ENCODE data around the gene CSPG4.

The CSPG4 gene

GRCh38 chr15:75648156-75649000, 64.3 kb downstream of the CSPG4 start:
- no peaks in the 10 kb centered on the region for H3K9me3 ChIP-seq (ENCODE audit: insufficient read depth, low read length)
- TF ChIP-seq YY1 (IDR thresholded peaks at IDR 0.05; ENCODE audit: insufficient read depth, insufficient read length) (no peak), ZNF274 (IDR thresholded peaks at IDR 0.05; ENCODE audit: low read depth, low read length) (no peak), SUZ12 (IDR thresholded peaks at IDR 0.05; ENCODE audit: extremely low read depth, insufficient read depth, insufficient read length) (no peak)
- peaks cover 19% of the 10 kb centered on the region for H3K27me3 ChIP-seq (ENCODE audit: insufficient read depth, insufficient read length)
- peaks cover 42% of the 10 kb centered on the region for H3K36me3 ChIP-seq (ENCODE audit: insufficient read depth, insufficient read length, low read length)
- H3K9ac ChIP-seq (ENCODE audit: insufficient read length, low read depth) = peak overlapping the region; percentile 93
- DNase-seq (ENCODE audit: low read depth, low spot score) = no peak
- H3K4me3 ChIP-seq (ENCODE audit: insufficient read length, low read depth) = peak overlapping the region; percentile 85
- H3K4me1 ChIP-seq (ENCODE audit: insufficient read depth, insufficient read length) = peaks cover 27% of the 10 kb centered on the region

- Histone ChIP-seq H3K36me3 (ENCODE audit: insufficient read depth, insufficient read length, low read length) (peaks cover 35% of the 10 kb centered on the region), H3K9ac (ENCODE audit: insufficient read length, low read depth) (peak within 1 kb of the TSS; percentile 93), H3K27me3 (ENCODE audit: insufficient read depth, insufficient read length) (peaks cover 19% of the 10 kb centered on the region), H3K9me3 (ENCODE audit: insufficient read depth, low read length) (no peaks in the 10 kb centered on the region), H3K4me3 (ENCODE audit: insufficient read length, low read depth) (peak within 1 kb of the TSS; percentile 85), H3K4me1 (ENCODE audit: insufficient read depth, insufficient read length) (peaks cover 24% of the 10 kb centered on the region)
- peak; percentile 86 for DNase-seq (ENCODE audit: low read depth, low spot score)
- TF ChIP-seq SUZ12 (IDR thresholded peaks at IDR 0.05; ENCODE audit: extremely low read depth, insufficient read depth, insufficient read length) (no peak), ZNF274 (IDR thresholded peaks at IDR 0.05; ENCODE audit: low read depth, low read length) (no peak), YY1 (IDR thresholded peaks at IDR 0.05; ENCODE audit: insufficient read depth, insufficient read length) (no peak)
These were observed 65.1 kb downstream of the CSPG4 start, which contains the start of gene SNX33 for GRCh38 chr15:75647370-75648155. SNX33 (plus strand) TSS chr15:75647912; CDS start chr15:75649103, 1,191 bp downstream.

- no peaks in the 10 kb centered on the region for H3K9me3 ChIP-seq (ENCODE audit: insufficient read depth, low read length)
- no peak for DNase-seq (ENCODE audit: low read depth, low spot score)
- TF ChIP-seq ZNF274 (IDR thresholded peaks at IDR 0.05; ENCODE audit: low read depth, low read length) (no peak), SUZ12 (IDR thresholded peaks at IDR 0.05; ENCODE audit: extremely low read depth, insufficient read depth, insufficient read length) (no peak), YY1 (IDR thresholded peaks at IDR 0.05; ENCODE audit: insufficient read depth, insufficient read length) (no peak)
- H3K27me3 ChIP-seq (ENCODE audit: insufficient read depth, insufficient read length) = peaks cover 19% of the 10 kb centered on the region
- H3K4me1 ChIP-seq (ENCODE audit: insufficient read depth, insufficient read length) = peaks cover 21% of the 10 kb centered on the region
- peak overlapping the region; percentile 93 for H3K9ac ChIP-seq (ENCODE audit: insufficient read length, low read depth)
- H3K36me3 ChIP-seq (ENCODE audit: insufficient read depth, insufficient read length, low read length) = peaks cover 30% of the 10 kb centered on the region
- peak overlapping the region; percentile 85 for H3K4me3 ChIP-seq (ENCODE audit: insufficient read length, low read depth)
These were observed 65.7 kb downstream of the CSPG4 start for GRCh38 chr15:75646944-75647364.

- no peak for DNase-seq (ENCODE audit: low read depth, low spot score)
- no peaks in the 10 kb centered on the region for H3K9me3 ChIP-seq (ENCODE audit: insufficient read depth, low read length)
- TF ChIP-seq SUZ12 (IDR thresholded peaks at IDR 0.05; ENCODE audit: extremely low read depth, insufficient read depth, insufficient read length) (no peak), ZNF274 (IDR thresholded peaks at IDR 0.05; ENCODE audit: low read depth, low read length) (no peak), YY1 (IDR thresholded peaks at IDR 0.05; ENCODE audit: insufficient read depth, insufficient read length) (no peak)
- H3K9ac ChIP-seq (ENCODE audit: insufficient read length, low read depth) = peak overlapping the region; percentile 93
- H3K27me3 ChIP-seq (ENCODE audit: insufficient read depth, insufficient read length) = peaks cover 19% of the 10 kb centered on the region
- H3K4me3 ChIP-seq (ENCODE audit: insufficient read length, low read depth) = peak overlapping the region; percentile 85
- H3K36me3 ChIP-seq (ENCODE audit: insufficient read depth, insufficient read length, low read length) = peaks cover 24% of the 10 kb centered on the region
- H3K4me1 ChIP-seq (ENCODE audit: insufficient read depth, insufficient read length) = peaks cover 16% of the 10 kb centered on the region
These were observed 66.3 kb downstream of the CSPG4 start for GRCh38 chr15:75646112-75646943.

GRCh38 chr15:75644376-75644775, 68.3 kb downstream of the CSPG4 start:
- no peaks in the 10 kb centered on the region for H3K9me3 ChIP-seq (ENCODE audit: insufficient read depth, low read length)
- H3K4me3 ChIP-seq (ENCODE audit: insufficient read length, low read depth) = no peak overlapping the region
- H3K4me1 ChIP-seq (ENCODE audit: insufficient read depth, insufficient read length) = peaks cover 5% of the 10 kb centered on the region
- no peak for TF ChIP-seq YY1 (IDR thresholded peaks at IDR 0.05; ENCODE audit: insufficient read depth, insufficient read length)
- peaks cover 19% of the 10 kb centered on the region for H3K27me3 ChIP-seq (ENCODE audit: insufficient read depth, insufficient read length)
- no peak for DNase-seq (ENCODE audit: low read depth, low spot score)
- no peak overlapping the region for H3K9ac ChIP-seq (ENCODE audit: insufficient read length, low read depth)
- peaks cover 7% of the 10 kb centered on the region for H3K36me3 ChIP-seq (ENCODE audit: insufficient read depth, insufficient read length, low read length)

- no peak for DNase-seq (ENCODE audit: low read depth, low spot score)
- Histone ChIP-seq H3K27me3 (ENCODE audit: insufficient read depth, insufficient read length) (peaks cover 12% of the 10 kb centered on the region), H3K9me3 (ENCODE audit: insufficient read depth, low read length) (no peaks in the 10 kb centered on the region), H3K9ac (ENCODE audit: insufficient read length, low read depth) (no peak overlapping the region), H3K4me3 (ENCODE audit: insufficient read length, low read depth) (no peak overlapping the region), H3K4me1 (ENCODE audit: insufficient read depth, insufficient read length) (peaks cover 6% of the 10 kb centered on the region), H3K36me3 (ENCODE audit: insufficient read depth, insufficient read length, low read length) (peaks cover 22% of the 10 kb centered on the region)
- TF ChIP-seq SUZ12 (IDR thresholded peaks at IDR 0.05; ENCODE audit: extremely low read depth, insufficient read depth, insufficient read length) (no peak), ZNF274 (IDR thresholded peaks at IDR 0.05; ENCODE audit: low read depth, low read length) (no peak), YY1 (IDR thresholded peaks at IDR 0.05; ENCODE audit: insufficient read depth, insufficient read length) (no peak)
These were observed 71.0 kb downstream of the CSPG4 start for GRCh38 chr15:75641603-75642002.

Data from NT2/D1 (cell line).